K562 treated with DMSO at 1 percent for 12 hours (cell line): Measurements from ENCODE around the gene FUT7. TPM values are rescaled to one million over a fixed set of nuclear protein-coding genes. Genes with fewer than 3 reads are reported as not detected.

ENCODE experiments used
- total RNA-seq: library from RNA; unstranded; fragments of 300-600 nt; gene quantifications from 2 replicates; pipeline ENCODE4 v1.2.3, GENCODE V29; 2022; ENCODE audit not compliant: insufficient read depth

The FUT7 gene
- not detected in 2 replicates for total RNA-seq

GRCh38 chr9:137031904-137032640 is at the start of gene FUT7:
FUT7 (minus strand) TSS chr9:137032088; CDS start chr9:137031991, 97 bp downstream.

GRCh38 chr9:137077010-137077747 is 45.3 kb upstream of the FUT7 start, which contains the start of gene UAP1L1:
UAP1L1 (plus strand) TSS chr9:137077517; CDS start chr9:137077533, 16 bp downstream.

GRCh38 chr9:137070201-137070905 is 38.5 kb upstream of the FUT7 start, which contains the start of gene SAPCD2:
SAPCD2 (minus strand) TSS chr9:137070557; CDS start chr9:137070460, 97 bp downstream.

GRCh38 chr9:137053944-137054931 is 22.4 kb upstream of the FUT7 start, which contains the start of gene ENTPD2:
ENTPD2 (minus strand) TSS chr9:137054061; CDS start chr9:137053997, 64 bp downstream.

GRCh38 chr9:137046088-137046787 is 14.3 kb upstream of the FUT7 start, which contains the start of gene NPDC1:
NPDC1 (minus strand) TSS chr9:137046177; CDS start chr9:137045989, 188 bp downstream.

GRCh38 chr9:137027369-137028262 is 4.3 kb downstream of the FUT7 start, which contains the start of gene ABCA2:
ABCA2 (minus strand) TSS chr9:137028237; CDS start chr9:137028140, 97 bp downstream.

GRCh38 chr9:136996361-136997292 is 35.3 kb downstream of the FUT7 start, which contains the start of gene CLIC3:
CLIC3 (minus strand) TSS chr9:136996568; CDS start chr9:136996543, 25 bp downstream.

GRCh38 chr9:136991993-136992818 is 39.7 kb downstream of the FUT7 start, which contains the start of gene PAXX:
PAXX (plus strand) TSS chr9:136992422; CDS start chr9:136992444, 22 bp downstream.

GRCh38 chr9:136982232-136983051 is 49.4 kb downstream of the FUT7 start, which contains the start of gene LCNL1:
LCNL1 (plus strand) TSS chr9:136982993; CDS start chr9:136983587, 594 bp downstream.

Other genes starting within 250 kb of the FUT7 start
- gene TMEM141, start 240.7 kb downstream of the FUT7 start, total RNA-seq, result 32.1 and 71.4 TPM in 2 replicates
- 0.42 TPM in 1 of 2 replicates, not detected in the other for gene CCDC183, start 235.8 kb downstream of the FUT7 start, total RNA-seq
- gene RABL6, start 224.1 kb downstream of the FUT7 start, total RNA-seq, result 123 and 151 TPM in 2 replicates
- 6.5 and 14.3 TPM in 2 replicates for gene AJM1, start 189.6 kb downstream of the FUT7 start, total RNA-seq
- gene PHPT1, start 182.7 kb downstream of the FUT7 start, total RNA-seq, result 119 and 244 TPM in 2 replicates
- 3.4 and 3.6 TPM in 2 replicates for gene MAMDC4, start 179.7 kb downstream of the FUT7 start, total RNA-seq
- gene EDF1, start 165.8 kb downstream of the FUT7 start, total RNA-seq, result 551 and 781 TPM in 2 replicates
- 25.9 and 33.7 TPM in 2 replicates for gene TRAF2, start 145.6 kb downstream of the FUT7 start, total RNA-seq
- gene FBXW5, start 87.3 kb downstream of the FUT7 start, total RNA-seq, result 126 and 129 TPM in 2 replicates
- not detected in 2 replicates for gene C8G, start 86.8 kb downstream of the FUT7 start, total RNA-seq
- not detected in 2 replicates for gene LCN12, start 79.8 kb downstream of the FUT7 start, total RNA-seq
- 12.3 and 16.0 TPM in 2 replicates for gene PTGDS, start 54.6 kb downstream of the FUT7 start, total RNA-seq
- gene LCNL1, start 49.1 kb downstream of the FUT7 start, total RNA-seq, result not detected in 2 replicates
- 91.4 and 99.8 TPM in 2 replicates for gene PAXX, start 39.7 kb downstream of the FUT7 start, total RNA-seq
- gene CLIC3, start 35.5 kb downstream of the FUT7 start, total RNA-seq, result not detected in 2 replicates
- gene ABCA2, start 3.9 kb downstream of the FUT7 start, total RNA-seq, result 5.4 and 10.9 TPM in 2 replicates
- gene NPDC1, start 14.1 kb upstream of the FUT7 start, total RNA-seq, result 1.0 and 4.3 TPM in 2 replicates
- not detected in 2 replicates for gene ENTPD2, start 22.0 kb upstream of the FUT7 start, total RNA-seq
- 17.4 and 28.8 TPM in 2 replicates for gene SAPCD2, start 38.5 kb upstream of the FUT7 start, total RNA-seq
- 5.9 and 8.8 TPM in 2 replicates for gene UAP1L1, start 45.4 kb upstream of the FUT7 start, total RNA-seq
- gene MAN1B1, start 54.9 kb upstream of the FUT7 start, total RNA-seq, result 47.0 and 51.4 TPM in 2 replicates
- 194 and 200 TPM in 2 replicates for gene DPP7, start 82.6 kb upstream of the FUT7 start, total RNA-seq
- 0.85 TPM in 1 of 2 replicates, not detected in the other for gene GRIN1, start 107.1 kb upstream of the FUT7 start, total RNA-seq
- not detected in 2 replicates for gene LRRC26, start 138.0 kb upstream of the FUT7 start, total RNA-seq
- gene TMEM210, start 140.0 kb upstream of the FUT7 start, total RNA-seq, result not detected in 2 replicates
- 35.8 and 51.1 TPM in 2 replicates for gene ANAPC2, start 156.5 kb upstream of the FUT7 start, total RNA-seq
- 138 and 226 TPM in 2 replicates for gene SSNA1, start 156.6 kb upstream of the FUT7 start, total RNA-seq
- 23.4 and 26.9 TPM in 2 replicates for gene TPRN, start 168.7 kb upstream of the FUT7 start, total RNA-seq
- gene TMEM203, start 173.6 kb upstream of the FUT7 start, total RNA-seq, result 54.3 and 56.7 TPM in 2 replicates
- 12.6 and 31.3 TPM in 2 replicates for gene NDOR1, start 173.6 kb upstream of the FUT7 start, total RNA-seq
- 7.4 and 10.2 TPM in 2 replicates for gene RNF208, start 190.2 kb upstream of the FUT7 start, total RNA-seq
- gene CYSRT1, start 193.1 kb upstream of the FUT7 start, total RNA-seq, result 0.98 TPM in 1 of 2 replicates, not detected in the other
- not detected in 2 replicates for gene RNF224, start 195.4 kb upstream of the FUT7 start, total RNA-seq
- gene SLC34A3, start 198.8 kb upstream of the FUT7 start, total RNA-seq, result not detected in 2 replicates
- gene TUBB4B, start 209.2 kb upstream of the FUT7 start, total RNA-seq, result 804 and 847 TPM in 2 replicates
- gene STPG3, start 219.2 kb upstream of the FUT7 start, total RNA-seq, result not detected in 2 replicates
- gene NELFB, start 223.2 kb upstream of the FUT7 start, total RNA-seq, result 77.5 and 88.0 TPM in 2 replicates
- 52.4 and 66.1 TPM in 2 replicates for gene TOR4A, start 245.6 kb upstream of the FUT7 start, total RNA-seq